ENCODE data around the gene PFN4. TPM values are rescaled to one million over a fixed set of nuclear protein-coding genes. Genes with fewer than 3 reads are reported as not detected.
A peak's percentile ranks its signal among the peaks of the same experiment; 100 is the strongest.

Gene PFN4
- polyA plus RNA-seq, 2 of the 4 experiments (the other 2 are of a cell fraction): 1.6 to 2.3 TPM

- Histone ChIP-seq H3K4me3 (no peak overlapping the region), H3K27ac (no peak overlapping the region), H3K9me3 (no peaks in the 10 kb centered on the region), H3K4me1 (peaks cover 16% of the 10 kb centered on the region; the same call in 2 of the 3 replicates), H3K4me2 (no peak overlapping the region)
- peak; percentile 44 to 50; a peak in 5 of 6 replicates for ATAC-seq
- WGBS (ENCODE audit: missing lambda C conversion rate): 86% methylated on average over 8 of the region's 8 CpGs
- ChIA-PET POLR2A (no interaction called here), CTCF (interaction anchor here (1.0 to 7.8 kb wide), 3 partner anchors 20 to 306 kb away, joined by 3 to 57 read pairs (median 3); partner anchors contain the start of gene TP53I3)
- TF ChIP-seq MAFK (IDR thresholded peaks at IDR 0.05; ENCODE audit: partially characterized antibody) (no peak), CTCF (IDR thresholded peaks at IDR 0.05) (no peak), REST (IDR thresholded peaks at IDR 0.05) (no peak), E2F6 (IDR thresholded peaks at IDR 0.05; ENCODE audit: borderline replicate concordance, low read depth) (no peak), CHD4 (IDR thresholded peaks at IDR 0.05; ENCODE audit: borderline replicate concordance) (no peak), HOXB13 (CRISPR knock-in tag; IDR thresholded peaks at IDR 0.05; ENCODE audit: low read depth) (no peak), TP53 (CRISPR knock-in tag; IDR thresholded peaks at IDR 0.05) (no peak), EHF (CRISPR knock-in tag; IDR thresholded peaks at IDR 0.05) (no peak), HOXB5 (CRISPR knock-in tag; IDR thresholded peaks at IDR 0.05) (no peak), RAD21 (conservative IDR thresholded peaks at IDR 0.05 in 1 of 2, IDR thresholded peaks at IDR 0.05 in 1 of 2) (no peak), HOXA7 (CRISPR knock-in tag; IDR thresholded peaks at IDR 0.05) (no peak), RCOR1 (IDR thresholded peaks at IDR 0.05; ENCODE audit: low read depth, low read length) (no peak), EP300 (IDR thresholded peaks at IDR 0.05) (no peak), USF2 (IDR thresholded peaks at IDR 0.05) (no peak), HDAC2 (IDR thresholded peaks at IDR 0.05) (no peak), ZFP36 (IDR thresholded peaks at IDR 0.05; ENCODE audit: borderline replicate concordance, partially characterized antibody) (no peak), ZNF302 (CRISPR knock-in tag; IDR thresholded peaks at IDR 0.05) (no peak), SREBF2 (IDR thresholded peaks at IDR 0.05) (no peak)
- TF ChIP-seq, protein P1, sequence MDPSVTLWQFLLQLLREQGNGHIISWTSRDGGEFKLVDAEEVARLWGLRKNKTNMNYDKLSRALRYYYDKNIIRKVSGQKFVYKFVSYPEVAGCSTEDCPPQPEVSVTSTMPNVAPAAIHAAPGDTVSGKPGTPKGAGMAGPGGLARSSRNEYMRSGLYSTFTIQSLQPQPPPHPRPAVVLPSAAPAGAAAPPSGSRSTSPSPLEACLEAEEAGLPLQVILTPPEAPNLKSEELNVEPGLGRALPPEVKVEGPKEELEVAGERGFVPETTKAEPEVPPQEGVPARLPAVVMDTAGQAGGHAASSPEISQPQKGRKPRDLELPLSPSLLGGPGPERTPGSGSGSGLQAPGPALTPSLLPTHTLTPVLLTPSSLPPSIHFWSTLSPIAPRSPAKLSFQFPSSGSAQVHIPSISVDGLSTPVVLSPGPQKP (IDR thresholded peaks at IDR 0.05; ENCODE audit: low read depth, low read length): no peak
- no peak for DNase-seq (ENCODE audit: low read depth in 1 of 2, low spot score in 1 of 2)
- FAIRE-seq: no peak
These were observed 19.0 kb downstream of the PFN4 start for GRCh38 chr2:24104110-24104650.
